Endodermal cell (in vitro differentiated cells): ENCODE measurements around the gene SBSN. TPM values are rescaled to one million over a fixed set of nuclear protein-coding genes. Genes with fewer than 3 reads are reported as not detected.

ENCODE experiments used
- DNase-seq: peaks from one replicate; pipeline ENCODE4 v3.0.0-alpha.2; 2017
- H3K27ac ChIP-seq: 2 replicates; pipeline ENCODE4 v1.5.1; 2013; ENCODE audit warnings: mild to moderate bottlenecking, low read depth, low read length, moderate library complexity
- H3K27me3 ChIP-seq: 2 replicates; pipeline ENCODE4 v1.6.1; 2013; ENCODE audit warnings: mild to moderate bottlenecking, low read length, moderate library complexity; ENCODE audit not compliant: insufficient read depth, control insufficient read depth, poor library complexity, severe bottlenecking
- H3K36me3 ChIP-seq: 2 replicates; pipeline ENCODE4 v1.7.0; 2013; ENCODE audit warnings: mild to moderate bottlenecking, low read length, moderate library complexity; ENCODE audit not compliant: control insufficient read depth, insufficient read depth
- H3K4me1 ChIP-seq: one replicate; pipeline ENCODE4 v1.7.0; 2013; ENCODE audit warnings: low read length; ENCODE audit not compliant: control insufficient read depth, insufficient read depth
- H3K4me3 ChIP-seq: 2 replicates; pipeline ENCODE4 v1.5.1; 2013; ENCODE audit warnings: mild to moderate bottlenecking, low read length, moderate library complexity
- H3K9ac ChIP-seq: 2 replicates; pipeline ENCODE4 v1.6.1; 2013; ENCODE audit warnings: mild to moderate bottlenecking, low read length, moderate library complexity; ENCODE audit not compliant: poor library complexity, severe bottlenecking; ENCODE audit errors: extremely low read depth
- H3K9me3 ChIP-seq: 2 replicates; pipeline ENCODE4 v1.6.1; 2013; ENCODE audit warnings: mild to moderate bottlenecking, low read length, moderate library complexity; ENCODE audit not compliant: control insufficient read depth
- H3K27ac Mint-ChIP-seq: 2 replicates; pipeline ENCODE4 v1.8.0; 2020; ENCODE audit warnings: mixed read lengths
- H3K27me3 Mint-ChIP-seq: 2 replicates; pipeline ENCODE4 v1.8.0; 2021; ENCODE audit warnings: mild to moderate bottlenecking, mixed read lengths; ENCODE audit not compliant: insufficient read depth
- H3K36me3 Mint-ChIP-seq: 2 replicates; pipeline ENCODE4 v1.8.0; 2020; ENCODE audit warnings: low read depth, mixed read lengths
- H3K4me1 Mint-ChIP-seq: 2 replicates; pipeline ENCODE4 v1.8.0; 2020; ENCODE audit warnings: mixed read lengths
- H3K4me3 Mint-ChIP-seq: 2 replicates; pipeline ENCODE4 v1.8.0; 2020; ENCODE audit warnings: mild to moderate bottlenecking, moderate library complexity, mixed read lengths
- H3K9me3 Mint-ChIP-seq: 2 replicates; pipeline ENCODE4 v1.8.0; 2020; ENCODE audit warnings: mild to moderate bottlenecking, mixed read lengths
- WGBS, 2 experiments: methylation state at CpG; one replicate each; pipeline versions ENCODE4 v1.1.5 to v1.1.7; 2013; ENCODE audit warnings: missing lambda C conversion rate in 2 of 2, mixed read lengths in 1 of 2; ENCODE audit not compliant: insufficient coverage in 1 of 2, insufficient read length in 1 of 2; 5-methylcytosine and 5-hydroxymethylcytosine counted together
- total RNA-seq, 2 donors: library from RNA; stranded (reverse); fragmentation: NEBNext Ultra II Directional in 1 of 2; extraction: Animal tissue kit (Norgen Biotek cat#: 25700) in 1 of 2; gene quantifications; 2 replicates in 1 of 2; 3 replicates in 1 of 2; pipeline ENCODE4 v1.2.1, GENCODE V29; 2021
- TF ChIP-seq, protein P1 (sequence below): fragments of 200-600 bp; sonication (generic); conservative IDR thresholded peaks from 2 replicates; pipeline ENCODE4 v1.5.0; 2021; ENCODE audit warnings: antibody characterized with exemption, mild to moderate bottlenecking

SBSN gene
- total RNA-seq, 2 donors from 2014 or later: not detected

DNA sequence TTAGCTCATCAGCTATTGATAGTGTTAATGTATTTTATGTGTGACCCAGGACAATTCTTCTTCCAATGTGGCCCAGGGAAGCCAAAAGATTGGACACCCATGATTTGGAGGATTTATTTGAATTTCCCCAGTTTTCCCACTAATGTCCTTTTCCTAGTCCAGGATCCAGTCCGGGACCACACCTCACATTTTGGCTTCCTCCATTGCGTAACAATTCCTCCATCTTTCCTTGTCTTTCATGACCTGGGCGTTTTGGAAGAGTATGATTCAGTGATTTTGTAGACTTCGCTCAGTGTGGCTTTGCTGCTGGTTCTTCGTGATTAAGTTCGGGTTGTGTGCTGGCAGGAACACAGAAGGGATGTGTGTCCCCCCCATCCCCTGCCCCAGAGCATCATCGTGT is 38.6 kb upstream of the SBSN start:
- 98 to 100% methylated on average over 1 to 7 of the region's 7 CpGs for WGBS, 2 experiments
- no peaks in the 10 kb centered on the region for H3K9me3 ChIP-seq
- Mint-ChIP-seq H3K36me3 (no peaks in the 10 kb centered on the region), H3K4me3 (no peak overlapping the region), H3K27ac (no peak overlapping the region), H3K9me3 (no peaks in the 10 kb centered on the region), H3K4me1 (peaks cover 7% of the 10 kb centered on the region), H3K27me3 (peaks cover 30% of the 10 kb centered on the region)
- H3K27me3 ChIP-seq: peaks cover 2% of the 10 kb centered on the region
- no peak overlapping the region for H3K27ac ChIP-seq
- H3K4me1 ChIP-seq: no peaks in the 10 kb centered on the region
- DNase-seq: no peak
- no peak overlapping the region for H3K4me3 ChIP-seq
- H3K36me3 ChIP-seq: no peaks in the 10 kb centered on the region
- H3K9ac ChIP-seq: no peak overlapping the region
- TF ChIP-seq, protein P1, sequence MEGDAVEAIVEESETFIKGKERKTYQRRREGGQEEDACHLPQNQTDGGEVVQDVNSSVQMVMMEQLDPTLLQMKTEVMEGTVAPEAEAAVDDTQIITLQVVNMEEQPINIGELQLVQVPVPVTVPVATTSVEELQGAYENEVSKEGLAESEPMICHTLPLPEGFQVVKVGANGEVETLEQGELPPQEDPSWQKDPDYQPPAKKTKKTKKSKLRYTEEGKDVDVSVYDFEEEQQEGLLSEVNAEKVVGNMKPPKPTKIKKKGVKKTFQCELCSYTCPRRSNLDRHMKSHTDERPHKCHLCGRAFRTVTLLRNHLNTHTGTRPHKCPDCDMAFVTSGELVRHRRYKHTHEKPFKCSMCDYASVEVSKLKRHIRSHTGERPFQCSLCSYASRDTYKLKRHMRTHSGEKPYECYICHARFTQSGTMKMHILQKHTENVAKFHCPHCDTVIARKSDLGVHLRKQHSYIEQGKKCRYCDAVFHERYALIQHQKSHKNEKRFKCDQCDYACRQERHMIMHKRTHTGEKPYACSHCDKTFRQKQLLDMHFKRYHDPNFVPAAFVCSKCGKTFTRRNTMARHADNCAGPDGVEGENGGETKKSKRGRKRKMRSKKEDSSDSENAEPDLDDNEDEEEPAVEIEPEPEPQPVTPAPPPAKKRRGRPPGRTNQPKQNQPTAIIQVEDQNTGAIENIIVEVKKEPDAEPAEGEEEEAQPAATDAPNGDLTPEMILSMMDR: no peak

DNA sequence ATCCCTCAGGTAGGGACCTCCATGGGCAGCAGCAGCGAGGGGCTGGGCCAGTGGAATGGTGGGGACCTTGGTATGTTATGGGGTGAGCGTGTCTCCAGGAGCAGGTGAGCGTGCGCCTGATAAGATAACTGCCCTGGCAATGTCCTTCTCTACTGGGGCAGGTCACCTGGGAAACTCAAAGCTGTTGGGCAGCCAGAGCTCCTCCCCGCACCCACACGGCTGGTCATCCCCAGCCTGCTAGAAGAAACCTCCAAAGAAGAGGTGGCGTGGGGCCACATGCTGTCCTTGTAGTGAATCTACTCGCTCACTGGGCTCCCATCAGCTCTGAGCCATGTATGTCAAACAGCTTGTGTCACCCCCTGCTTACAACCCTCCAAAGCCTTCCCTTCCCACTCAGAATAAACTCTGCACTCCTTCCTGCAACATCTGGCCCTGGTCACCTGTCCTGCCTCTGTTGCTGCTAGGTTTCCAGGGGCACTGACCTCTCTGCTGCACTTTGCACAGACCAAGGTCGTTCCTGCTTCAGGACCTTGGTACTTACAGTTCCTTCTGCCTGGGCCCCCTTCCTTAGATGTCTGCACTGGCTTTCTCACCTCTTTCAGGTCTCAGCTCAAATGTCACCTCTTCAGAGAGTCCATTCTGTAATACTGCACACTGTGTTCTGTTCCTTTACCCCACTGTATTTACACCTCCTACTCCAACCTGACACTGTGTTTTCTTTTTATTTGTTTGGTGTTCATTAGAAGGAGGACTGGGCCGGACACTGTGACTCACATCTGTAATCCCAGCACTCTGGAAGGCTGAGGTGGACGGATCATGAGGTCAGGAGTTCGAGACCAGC is 37.1 kb upstream of the SBSN start:
- H3K4me1 ChIP-seq: no peaks in the 10 kb centered on the region
- no peaks in the 10 kb centered on the region for H3K9me3 ChIP-seq
- H3K36me3 Mint-ChIP-seq: no peaks in the 10 kb centered on the region
- WGBS, 2 experiments: 84 to 86% methylated on average over 5 to 12 of the region's 12 CpGs
- TF ChIP-seq, protein P1: no peak
- no peak overlapping the region for H3K27ac Mint-ChIP-seq
- peaks cover 7% of the 10 kb centered on the region for H3K4me1 Mint-ChIP-seq
- no peak for DNase-seq
- H3K27me3 Mint-ChIP-seq: peaks cover 43% of the 10 kb centered on the region
- no peaks in the 10 kb centered on the region for H3K9me3 Mint-ChIP-seq
- no peaks in the 10 kb centered on the region for H3K27me3 ChIP-seq
- no peak overlapping the region for H3K27ac ChIP-seq
- H3K36me3 ChIP-seq: no peaks in the 10 kb centered on the region
- H3K9ac ChIP-seq: no peak overlapping the region
- no peak overlapping the region for H3K4me3 Mint-ChIP-seq
- no peak overlapping the region for H3K4me3 ChIP-seq

DNA sequence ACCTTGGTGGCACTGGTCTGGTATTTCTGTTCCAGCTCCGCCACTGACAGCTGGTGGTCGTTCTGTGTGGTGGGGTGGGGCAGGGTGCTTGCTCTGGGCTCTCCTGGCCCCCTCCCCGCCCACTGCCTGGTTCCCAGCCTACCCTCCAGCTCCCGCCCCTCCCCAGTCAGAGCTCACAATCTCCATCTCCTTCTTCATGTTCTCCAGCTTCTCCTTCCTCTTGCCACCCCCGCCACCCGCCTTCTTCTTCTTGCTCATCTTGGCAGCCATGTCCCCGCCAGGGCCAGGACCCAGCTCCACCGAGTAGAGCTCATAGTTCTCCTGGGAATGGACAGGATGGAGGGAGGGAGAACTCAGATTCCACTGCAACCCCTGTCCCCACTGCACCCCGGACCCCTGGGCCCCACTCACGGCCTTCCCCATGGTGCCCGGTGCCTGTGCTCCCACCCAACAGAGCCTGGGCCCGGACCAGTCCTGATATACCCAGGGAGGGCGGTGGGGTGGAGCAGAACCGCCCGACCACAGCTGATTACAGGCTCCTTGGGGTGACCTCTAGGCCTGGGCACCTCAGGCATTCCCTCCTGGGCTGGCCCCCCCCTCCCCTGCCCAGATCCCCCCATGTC is 35.2 kb upstream of the SBSN start, which contains the start of gene ATP4A:
TSS of gene ATP4A (minus strand) at position 452 of the 623 bp plus-strand sequence. CDS start at position 423, 29 bp downstream.
- H3K9me3 Mint-ChIP-seq: no peaks in the 10 kb centered on the region
- no peaks in the 10 kb centered on the region for H3K36me3 Mint-ChIP-seq
- H3K4me3 ChIP-seq: no peak within 1 kb of the TSS
- no peak for DNase-seq
- H3K27me3 Mint-ChIP-seq: peaks cover 56% of the 10 kb centered on the region
- 74 to 81% methylated on average over 3 to 11 of the region's 15 CpGs for WGBS, 2 experiments
- H3K4me1 Mint-ChIP-seq: no peaks in the 10 kb centered on the region
- TF ChIP-seq, protein P1: no peak
- H3K36me3 ChIP-seq: no peaks in the 10 kb centered on the region
- H3K4me3 Mint-ChIP-seq: no peak within 1 kb of the TSS
- H3K9me3 ChIP-seq: no peaks in the 10 kb centered on the region
- peaks cover 18% of the 10 kb centered on the region for H3K27me3 ChIP-seq
- no peak within 1 kb of the TSS for H3K9ac ChIP-seq
- no peak within 1 kb of the TSS for H3K27ac Mint-ChIP-seq
- H3K27ac ChIP-seq: no peak within 1 kb of the TSS
- H3K4me1 ChIP-seq: no peaks in the 10 kb centered on the region
